ENCODE results near the gene SORCS3.

The SORCS3 gene

DNA sequence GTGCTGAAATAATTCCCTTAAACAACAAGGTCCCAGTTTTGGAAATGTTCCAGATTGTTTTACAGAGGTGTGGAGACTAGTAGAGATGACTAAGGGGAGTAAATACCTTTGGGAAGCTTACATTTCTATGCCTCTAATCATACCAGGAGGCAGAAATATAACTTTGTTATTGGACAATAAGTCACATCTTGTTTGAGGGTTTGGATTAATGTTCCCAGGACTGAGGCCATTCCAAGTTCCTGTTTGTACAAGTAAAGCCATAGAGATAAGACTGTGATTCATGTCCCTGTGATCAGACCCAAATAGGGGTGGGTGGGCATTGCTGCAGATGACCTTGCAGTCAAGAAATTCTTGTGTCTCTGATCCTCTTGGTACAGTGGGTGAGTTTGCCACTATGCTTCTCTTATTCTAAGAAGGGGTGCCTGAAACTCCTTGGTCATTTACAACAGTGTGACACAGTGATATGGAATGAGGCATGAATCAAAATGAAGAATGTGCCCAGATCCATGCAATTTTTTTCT is 508.3 kb downstream of the SORCS3 start:
- no peak overlapping the region for H3K4me2 ChIP-seq (ENCODE audit: low read length)
- no peaks in the 10 kb centered on the region for H3F3A ChIP-seq (ENCODE audit: control insufficient read depth, insufficient read depth)
- no peaks in the 10 kb centered on the region for H3K27me3 ChIP-seq (ENCODE audit: control insufficient read depth, low read length)
- no peaks in the 10 kb centered on the region for H3K79me2 ChIP-seq (ENCODE audit: control insufficient read depth, low read length)
- H3K4me1 ChIP-seq (ENCODE audit: control insufficient read depth, low read length), result no peaks in the 10 kb centered on the region
- no peaks in the 10 kb centered on the region for H4K20me1 ChIP-seq (ENCODE audit: control insufficient read depth, insufficient read depth, low read depth, low read length)
- H3K9me2 ChIP-seq (replicated peaks; ENCODE audit: control insufficient read depth, low read length), result no peaks in the 10 kb centered on the region
- H3K4me3 ChIP-seq (ENCODE audit: low read length), result no peak overlapping the region
- no peaks in the 10 kb centered on the region for H3K36me3 ChIP-seq (ENCODE audit: control insufficient read depth, low read length)
- no peaks in the 10 kb centered on the region for H3K9me3 ChIP-seq (ENCODE audit: control insufficient read depth, insufficient read depth, low read length)
- H3K27ac ChIP-seq (ENCODE audit: low read depth, low read length), result no peak overlapping the region
- no peak for TF ChIP-seq EZH2phosphoT487 (IDR thresholded peaks at IDR 0.05; ENCODE audit: borderline replicate concordance, low read length)
- TF ChIP-seq, protein P1, sequence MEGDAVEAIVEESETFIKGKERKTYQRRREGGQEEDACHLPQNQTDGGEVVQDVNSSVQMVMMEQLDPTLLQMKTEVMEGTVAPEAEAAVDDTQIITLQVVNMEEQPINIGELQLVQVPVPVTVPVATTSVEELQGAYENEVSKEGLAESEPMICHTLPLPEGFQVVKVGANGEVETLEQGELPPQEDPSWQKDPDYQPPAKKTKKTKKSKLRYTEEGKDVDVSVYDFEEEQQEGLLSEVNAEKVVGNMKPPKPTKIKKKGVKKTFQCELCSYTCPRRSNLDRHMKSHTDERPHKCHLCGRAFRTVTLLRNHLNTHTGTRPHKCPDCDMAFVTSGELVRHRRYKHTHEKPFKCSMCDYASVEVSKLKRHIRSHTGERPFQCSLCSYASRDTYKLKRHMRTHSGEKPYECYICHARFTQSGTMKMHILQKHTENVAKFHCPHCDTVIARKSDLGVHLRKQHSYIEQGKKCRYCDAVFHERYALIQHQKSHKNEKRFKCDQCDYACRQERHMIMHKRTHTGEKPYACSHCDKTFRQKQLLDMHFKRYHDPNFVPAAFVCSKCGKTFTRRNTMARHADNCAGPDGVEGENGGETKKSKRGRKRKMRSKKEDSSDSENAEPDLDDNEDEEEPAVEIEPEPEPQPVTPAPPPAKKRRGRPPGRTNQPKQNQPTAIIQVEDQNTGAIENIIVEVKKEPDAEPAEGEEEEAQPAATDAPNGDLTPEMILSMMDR (IDR thresholded peaks at IDR 0.05; ENCODE audit: low read depth, low read length, poor library complexity, severe bottlenecking), result no peak

DNA sequence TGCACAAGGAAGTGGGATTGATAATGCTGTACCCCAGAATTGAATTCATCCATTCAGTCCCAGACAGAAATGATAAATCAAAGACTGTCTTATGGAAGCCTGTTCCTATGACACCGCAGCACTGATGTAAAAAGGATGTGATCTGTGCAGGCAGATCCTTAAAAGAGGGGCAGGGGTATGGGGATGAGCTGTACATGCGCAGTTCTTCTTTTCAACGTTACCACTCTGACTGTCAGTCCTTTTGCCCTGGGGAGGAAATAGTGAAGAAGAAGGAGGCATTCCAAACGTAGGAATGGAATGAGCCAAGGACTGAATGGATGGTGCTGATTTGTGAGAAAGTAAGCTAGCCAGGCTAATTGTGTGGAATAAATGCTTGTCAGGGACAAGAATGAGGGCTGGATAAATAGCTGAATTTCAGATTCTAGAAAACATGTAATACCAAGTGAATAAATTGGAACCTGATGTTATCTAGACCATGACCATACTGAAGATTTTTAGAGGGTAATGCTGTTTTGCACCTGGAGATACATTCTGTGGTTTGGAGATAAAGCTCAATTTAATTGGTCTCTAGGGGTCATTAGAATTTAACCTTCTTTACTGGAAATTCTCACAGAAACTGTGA is 509.3 kb downstream of the SORCS3 start:
- no peaks in the 10 kb centered on the region for H3K4me1 ChIP-seq (ENCODE audit: control insufficient read depth, low read length)
- TF ChIP-seq EZH2phosphoT487 (IDR thresholded peaks at IDR 0.05; ENCODE audit: borderline replicate concordance, low read length), result no peak
- TF ChIP-seq, protein P1 (IDR thresholded peaks at IDR 0.05; ENCODE audit: low read depth, low read length, poor library complexity, severe bottlenecking), result no peak
- no peak overlapping the region for H3K4me2 ChIP-seq (ENCODE audit: low read length)
- no peaks in the 10 kb centered on the region for H3K36me3 ChIP-seq (ENCODE audit: control insufficient read depth, low read length)
- H3F3A ChIP-seq (ENCODE audit: control insufficient read depth, insufficient read depth), result no peaks in the 10 kb centered on the region
- no peak overlapping the region for H3K27ac ChIP-seq (ENCODE audit: low read depth, low read length)
- H3K9me2 ChIP-seq (replicated peaks; ENCODE audit: control insufficient read depth, low read length), result no peaks in the 10 kb centered on the region
- no peaks in the 10 kb centered on the region for H3K9me3 ChIP-seq (ENCODE audit: control insufficient read depth, insufficient read depth, low read length)
- no peaks in the 10 kb centered on the region for H4K20me1 ChIP-seq (ENCODE audit: control insufficient read depth, insufficient read depth, low read depth, low read length)
- no peaks in the 10 kb centered on the region for H3K27me3 ChIP-seq (ENCODE audit: control insufficient read depth, low read length)
- H3K4me3 ChIP-seq (ENCODE audit: low read length), result no peak overlapping the region
- H3K79me2 ChIP-seq (ENCODE audit: control insufficient read depth, low read length), result no peaks in the 10 kb centered on the region

GRCh38 chr10:105154736-105155135 is 513.6 kb downstream of the SORCS3 start:
- no peaks in the 10 kb centered on the region for H3F3A ChIP-seq (ENCODE audit: control insufficient read depth, insufficient read depth)
- H3K4me2 ChIP-seq (ENCODE audit: low read length), result no peak overlapping the region
- H4K20me1 ChIP-seq (ENCODE audit: control insufficient read depth, insufficient read depth, low read depth, low read length), result no peaks in the 10 kb centered on the region
- no peaks in the 10 kb centered on the region for H3K4me1 ChIP-seq (ENCODE audit: control insufficient read depth, low read length)
- H3K79me2 ChIP-seq (ENCODE audit: control insufficient read depth, low read length), result no peaks in the 10 kb centered on the region
- no peaks in the 10 kb centered on the region for H3K9me2 ChIP-seq (replicated peaks; ENCODE audit: control insufficient read depth, low read length)
- no peak overlapping the region for H3K4me3 ChIP-seq (ENCODE audit: low read length)
- TF ChIP-seq, protein P1 (IDR thresholded peaks at IDR 0.05; ENCODE audit: low read depth, low read length, poor library complexity, severe bottlenecking), result no peak
- TF ChIP-seq EZH2phosphoT487 (IDR thresholded peaks at IDR 0.05; ENCODE audit: borderline replicate concordance, low read length), result no peak
- H3K36me3 ChIP-seq (ENCODE audit: control insufficient read depth, low read length), result no peaks in the 10 kb centered on the region
- H3K27me3 ChIP-seq (ENCODE audit: control insufficient read depth, low read length), result no peaks in the 10 kb centered on the region
- H3K9me3 ChIP-seq (ENCODE audit: control insufficient read depth, insufficient read depth, low read length), result no peaks in the 10 kb centered on the region
- no peak overlapping the region for H3K27ac ChIP-seq (ENCODE audit: low read depth, low read length)
